H1 (cell line): ENCODE results near the gene ILF2. TPM values are rescaled to one million over a fixed set of nuclear protein-coding genes. Genes with fewer than 3 reads are reported as not detected.

ENCODE experiments used
- ASH2L ChIP-seq: fragments of 200-600, 300-600 bp; sonication (generic); IDR thresholded peaks from one replicate; pipeline ENCODE4 v1.7.1; 2017; ENCODE audit warnings: low read length
- ATF2 ChIP-seq: IDR thresholded peaks from 2 replicates; pipeline ENCODE4 v1.6.1; 2012; ENCODE audit warnings: low read length, inconsistent platforms
- BACH1 ChIP-seq: IDR thresholded peaks from 2 replicates; pipeline ENCODE4 v1.6.1; 2012; ENCODE audit warnings: low read length, improper control_type of control experiment
- BCL11A ChIP-seq, 2 experiments: IDR thresholded peaks; one replicate each; pipeline ENCODE4 v1.6.1; 2011; ENCODE audit warnings: low read depth in 2 of 2, low read length in 2 of 2, mild to moderate bottlenecking in 2 of 2
- CHD7 ChIP-seq: fragments of 300-600 bp; sonication (generic); IDR thresholded peaks from 2 replicates; pipeline ENCODE4 v1.7.1; 2012; ENCODE audit warnings: low read length, moderate library complexity, mild to moderate bottlenecking, inconsistent platforms; ENCODE audit not compliant: insufficient replicate concordance
- KDM5A ChIP-seq: fragments of 200-600 bp; IDR thresholded peaks from 2 replicates; pipeline ENCODE4 v1.7.1; 2012; ENCODE audit warnings: mild to moderate bottlenecking, low read length, inconsistent platforms, mixed read lengths
- POU5F1 ChIP-seq: IDR thresholded peaks from 2 replicates; pipeline ENCODE4 v1.6.1; 2011; ENCODE audit warnings: low read depth, mild to moderate bottlenecking, low read length, moderate library complexity
- polyA plus RNA-seq, 7 experiments: library from polyadenylated mRNA; depleted of rRNA in 3 of 7; stranded (reverse) in 5 of 7; unstranded in 2 of 7; fragments of >200 nt in 5 of 7; fragments of 200-250 nt in 2 of 7; gene quantifications; 1 replicate in 5 of 7; 2 replicates in 1 of 7; 4 replicates in 1 of 7; pipeline versions ENCODE4 v1.2.1 to v1.2.3, GENCODE V29; 2011 to 2013; ENCODE audit warnings: missing spikeins in 2 of 7, mixed read lengths in 2 of 7
- total RNA-seq: library from RNA; stranded (reverse); fragmentation: NEBNext Ultra II Directional; extraction: Animal tissue kit (Norgen Biotek cat#: 25700); gene quantifications from 2 replicates; pipeline ENCODE4 v1.2.1, GENCODE V29; 2021

Gene ILF2
- total and polyA plus RNA-seq, 2 of the 8 experiments (the other 6 are each of a cell fraction or from before 2014, with no cell fraction given): 389 to 474 TPM

DNA sequence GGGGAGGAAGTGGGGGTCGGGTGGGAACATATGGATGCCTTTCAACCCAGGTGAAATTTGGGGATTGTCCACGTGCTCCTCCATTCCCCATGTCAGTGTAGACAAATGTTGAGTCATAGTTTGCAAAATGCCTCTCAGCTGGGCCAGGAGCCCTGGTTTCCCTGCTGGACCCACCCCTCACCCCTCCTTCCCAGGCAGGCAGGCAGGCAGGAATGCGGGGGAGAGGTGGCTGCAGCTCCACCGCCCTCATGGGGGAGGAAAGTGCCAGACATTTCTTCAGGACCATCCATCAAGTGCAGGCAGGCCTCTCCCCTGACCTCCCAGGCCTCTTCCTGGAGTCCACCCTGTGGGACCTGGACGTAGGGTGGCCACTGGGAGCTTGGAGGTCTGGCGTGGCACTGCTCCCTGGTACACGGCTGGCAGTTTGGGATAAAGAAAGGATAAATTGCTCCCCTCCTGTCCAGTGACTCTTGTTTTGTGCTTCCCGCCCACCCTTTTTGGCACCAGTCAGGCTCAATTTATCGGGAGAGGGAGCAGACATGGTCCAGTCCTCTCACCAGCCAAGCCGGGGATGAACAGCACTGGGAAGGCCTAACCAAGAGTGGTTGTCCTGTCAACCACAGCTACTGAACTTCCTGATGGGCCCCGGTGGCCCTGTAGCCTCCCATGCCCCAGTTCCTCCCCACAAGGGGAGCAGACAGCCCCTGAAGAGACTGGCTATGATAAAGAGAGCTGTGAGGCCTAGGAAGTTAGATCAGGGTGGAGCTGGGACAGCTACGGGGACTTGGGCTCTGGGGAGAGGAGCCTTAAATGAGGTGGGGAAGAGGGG lies 26.6 kb upstream of the ILF2 start (continued):
- TF ChIP-seq KDM5A (no peak), POU5F1 (no peak), ASH2L (no peak), ATF2 (no peak), BACH1 (peak; percentile 84), BCL11A (IDR thresholded peaks at IDR 0.05; ENCODE audit: low read depth in 2 of 2, low read length in 2 of 2) (no peak), CHD7 (no peak)
